GM23248 (cell line): ENCODE measurements around the gene BEAN1.

Experiments
- EZH2 ChIP-seq: fragments of 200-600 bp; sonication (generic); IDR thresholded peaks from 2 replicates; pipeline ENCODE4 v1.6.1; 2018; ENCODE audit warnings: antibody characterized with exemption, mild to moderate bottlenecking; ENCODE audit not compliant: insufficient read depth, poor library complexity, severe bottlenecking
- EZH2phosphoT487 ChIP-seq: fragments of 200-600 bp; sonication (generic); IDR thresholded peaks from 2 replicates; pipeline ENCODE4 v1.6.1; 2018; ENCODE audit warnings: antibody characterized with exemption, moderate library complexity, mild to moderate bottlenecking, low read depth; ENCODE audit not compliant: insufficient read depth

- TF ChIP-seq EZH2phosphoT487: no peak
- TF ChIP-seq EZH2: no peak
These were observed 43.0 kb downstream of the BEAN1 start for GRCh38 chr16:66469947-66470546.
